ENCODE results near the gene RUNX1. TPM values are rescaled to one million over a fixed set of nuclear protein-coding genes. Genes with fewer than 3 reads are reported as not detected.

The RUNX1 gene
- total RNA-seq, 2 experiments from 2014 or later = 36.5 to 37.2 TPM

DNA sequence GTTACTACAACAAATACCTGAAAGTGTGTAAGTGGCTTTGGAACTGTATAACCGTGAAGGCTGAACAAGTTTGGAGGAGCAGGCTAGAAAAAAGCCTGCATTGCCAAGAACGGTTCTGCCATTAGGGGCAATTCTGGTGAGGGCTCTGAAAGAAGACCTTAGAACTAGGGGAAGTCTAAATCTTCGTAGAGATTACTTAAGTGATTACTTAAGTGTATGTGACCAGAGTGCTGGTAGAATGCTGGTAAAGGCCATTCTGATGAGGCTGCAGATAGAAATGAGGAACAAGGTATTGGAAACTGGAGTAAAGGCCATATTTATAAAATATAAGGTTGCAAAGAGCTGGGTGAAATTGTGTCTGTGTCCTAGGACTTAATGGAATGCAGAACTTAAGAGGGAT lies 222.3 kb downstream of the RUNX1 start:
- POLR2A ChIA-PET = interaction anchor here (0.6 kb wide), 1 partner anchor 860 kb away, joined by 3 read pairs; no protein-coding TSS in a partner anchor
- CTCF ChIA-PET = interaction anchor here (0.6 kb wide), 1 partner anchor 41 kb away, joined by 3 read pairs; no protein-coding TSS in a partner anchor

DNA sequence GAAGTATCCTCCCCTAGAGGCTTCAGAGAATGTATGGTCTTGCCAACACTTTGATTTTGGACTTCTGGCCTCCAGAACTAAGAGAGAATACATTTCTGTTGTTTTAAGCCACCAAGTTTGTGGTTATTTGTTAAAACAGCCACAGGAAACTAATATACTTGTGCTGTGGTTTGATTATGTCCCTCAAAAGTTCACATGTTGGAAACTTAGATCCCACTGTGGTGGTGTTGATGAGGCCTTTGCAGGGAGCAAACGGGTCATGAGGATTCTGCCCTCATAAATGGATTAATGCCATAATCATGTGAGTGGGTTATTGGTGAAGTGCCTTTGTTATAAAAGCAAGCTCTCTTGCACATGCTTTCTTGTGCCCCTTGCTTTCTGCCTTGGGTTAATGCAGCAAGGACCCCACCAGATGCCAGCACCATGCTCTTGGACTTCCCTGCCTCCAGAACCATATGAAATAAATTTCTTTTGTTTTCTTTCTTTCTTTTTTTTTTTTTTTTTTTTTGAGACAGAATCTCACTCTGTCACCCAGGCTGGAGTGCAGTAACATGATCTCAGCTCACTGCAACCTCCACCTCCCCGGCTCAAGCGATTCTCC lies 223.1 kb downstream of the RUNX1 start:
- POLR2A ChIA-PET = interaction anchor here (0.6 kb wide), 1 partner anchor 859 kb away, joined by 3 read pairs; no protein-coding TSS in a partner anchor
- CTCF ChIA-PET = interaction anchor here (0.6 kb wide), 1 partner anchor 41 kb away, joined by 3 read pairs; no protein-coding TSS in a partner anchor

DNA sequence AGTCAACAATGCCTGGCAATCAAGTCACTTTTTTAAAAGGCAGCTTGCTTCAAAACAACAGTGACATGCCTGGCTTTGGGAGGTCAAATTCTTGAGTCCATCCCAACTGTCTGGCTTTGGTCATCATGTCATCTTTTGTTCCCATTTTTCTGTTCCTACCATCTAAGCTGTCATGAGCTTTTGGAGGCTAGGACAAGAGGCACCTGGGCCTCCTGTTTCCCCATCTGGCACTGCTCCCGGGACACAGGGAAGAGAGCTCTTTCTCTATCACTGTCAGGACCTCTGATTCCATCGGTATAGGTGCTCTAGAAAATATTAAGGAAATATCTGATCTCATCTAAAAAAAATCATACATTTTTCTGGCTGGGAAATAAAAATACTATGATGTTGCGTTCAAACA lies 224.0 kb downstream of the RUNX1 start:
- CTCF ChIA-PET = no interaction called here
- POLR2A ChIA-PET = no interaction called here

GRCh38 chr21:34824314-34824713 lies 224.8 kb downstream of the RUNX1 start:
- ChIA-PET POLR2A (no interaction called here), CTCF (no interaction called here)

DNA sequence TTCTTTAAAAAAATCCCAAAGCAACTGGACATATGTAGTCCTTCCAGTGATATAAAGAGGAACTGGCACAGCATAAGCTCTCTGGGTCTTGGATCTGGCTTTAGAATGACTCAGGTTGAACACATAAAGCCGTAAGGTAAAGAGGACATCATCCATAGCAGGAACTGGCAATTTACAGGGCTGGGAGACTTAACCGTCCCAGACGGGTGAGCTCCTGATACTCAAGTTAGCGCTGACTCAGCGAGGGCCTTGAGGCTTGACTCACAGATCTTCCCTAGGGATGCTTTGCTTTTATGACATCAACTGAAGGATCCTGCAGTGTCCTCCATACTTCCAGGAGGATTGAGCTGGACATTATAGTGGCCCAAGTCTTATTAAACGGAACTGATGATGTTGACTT lies 226.2 kb downstream of the RUNX1 start:
- ChIA-PET CTCF (interaction anchor here (1.2 kb wide), 1 partner anchor 40 kb away, joined by 3 read pairs; no protein-coding TSS in a partner anchor), POLR2A (no interaction called here)

GRCh38 chr21:34822168-34822567 lies 226.9 kb downstream of the RUNX1 start:
- POLR2A ChIA-PET = no interaction called here

DNA sequence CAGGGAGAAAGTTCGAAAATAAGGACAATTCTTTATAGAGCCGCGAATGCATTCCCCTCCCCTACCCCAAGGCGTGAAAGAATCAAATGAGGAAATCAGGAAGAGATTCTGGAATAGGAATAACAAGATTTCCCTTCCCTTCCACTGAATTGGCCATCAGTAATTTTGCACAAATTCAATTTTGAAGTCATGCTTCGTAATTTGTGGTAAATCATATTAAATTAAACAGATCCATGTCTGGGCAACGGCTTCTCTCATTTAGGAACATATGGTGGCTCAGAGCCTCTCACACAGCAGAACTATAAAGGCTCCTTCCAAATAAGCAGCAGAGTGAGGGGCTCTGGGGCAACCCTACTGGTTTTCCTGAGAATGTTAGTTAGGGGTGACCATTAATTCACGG lies 227.4 kb downstream of the RUNX1 start:
- CTCF ChIA-PET = no interaction called here
- POLR2A ChIA-PET = no interaction called here

More at GRCh38 chr21:34822168-34822567, 226.9 kb downstream of the RUNX1 start:
- CTCF ChIA-PET = no interaction called here

- ChIA-PET POLR2A (no interaction called here), CTCF (interaction anchor here (1.5 kb wide), 1 partner anchor 11 kb away, joined by 3 read pairs; no protein-coding TSS in a partner anchor)
Measured at GRCh38 chr21:34820051-34820450, 229.1 kb downstream of the RUNX1 start.

- ChIA-PET POLR2A (no interaction called here), CTCF (interaction anchor here (1.5 kb wide), 1 partner anchor 10 kb away, joined by 3 read pairs; no protein-coding TSS in a partner anchor)
Measured at GRCh38 chr21:34819357-34819999, 229.6 kb downstream of the RUNX1 start.

DNA sequence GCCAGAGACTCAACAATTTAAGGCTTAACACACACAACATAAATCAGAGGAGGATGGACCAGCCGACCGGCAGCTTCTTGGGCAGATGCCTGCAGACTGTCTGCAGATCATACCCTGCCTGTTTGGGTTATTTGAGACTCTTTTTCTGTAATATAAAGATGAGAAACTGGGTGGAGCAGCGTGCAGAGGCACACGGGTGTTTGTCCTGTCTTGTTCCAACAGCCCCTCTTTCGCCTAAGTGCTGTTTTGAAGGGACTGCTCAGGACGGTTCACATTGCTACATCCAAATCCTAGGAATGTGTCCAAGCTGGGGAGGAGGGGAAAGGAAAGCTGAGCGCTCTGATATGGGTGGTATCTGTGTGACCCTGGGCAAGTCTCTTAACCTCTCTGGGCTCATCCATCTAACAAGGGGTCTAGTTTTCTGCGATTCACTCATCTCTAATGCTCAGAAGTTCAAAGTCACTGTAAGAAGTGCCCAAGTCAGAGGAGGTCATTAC lies 230.4 kb downstream of the RUNX1 start:
- ChIA-PET POLR2A (no interaction called here), CTCF (no interaction called here)

GRCh38 chr21:34817821-34818661 lies 231.1 kb downstream of the RUNX1 start:
- ChIA-PET CTCF (interaction anchor here (0.5 to 1.6 kb wide), 2 partner anchors 25 to 47 kb away, joined by 3 to 5 read pairs; no protein-coding TSS in a partner anchor), POLR2A (no interaction called here)

DNA sequence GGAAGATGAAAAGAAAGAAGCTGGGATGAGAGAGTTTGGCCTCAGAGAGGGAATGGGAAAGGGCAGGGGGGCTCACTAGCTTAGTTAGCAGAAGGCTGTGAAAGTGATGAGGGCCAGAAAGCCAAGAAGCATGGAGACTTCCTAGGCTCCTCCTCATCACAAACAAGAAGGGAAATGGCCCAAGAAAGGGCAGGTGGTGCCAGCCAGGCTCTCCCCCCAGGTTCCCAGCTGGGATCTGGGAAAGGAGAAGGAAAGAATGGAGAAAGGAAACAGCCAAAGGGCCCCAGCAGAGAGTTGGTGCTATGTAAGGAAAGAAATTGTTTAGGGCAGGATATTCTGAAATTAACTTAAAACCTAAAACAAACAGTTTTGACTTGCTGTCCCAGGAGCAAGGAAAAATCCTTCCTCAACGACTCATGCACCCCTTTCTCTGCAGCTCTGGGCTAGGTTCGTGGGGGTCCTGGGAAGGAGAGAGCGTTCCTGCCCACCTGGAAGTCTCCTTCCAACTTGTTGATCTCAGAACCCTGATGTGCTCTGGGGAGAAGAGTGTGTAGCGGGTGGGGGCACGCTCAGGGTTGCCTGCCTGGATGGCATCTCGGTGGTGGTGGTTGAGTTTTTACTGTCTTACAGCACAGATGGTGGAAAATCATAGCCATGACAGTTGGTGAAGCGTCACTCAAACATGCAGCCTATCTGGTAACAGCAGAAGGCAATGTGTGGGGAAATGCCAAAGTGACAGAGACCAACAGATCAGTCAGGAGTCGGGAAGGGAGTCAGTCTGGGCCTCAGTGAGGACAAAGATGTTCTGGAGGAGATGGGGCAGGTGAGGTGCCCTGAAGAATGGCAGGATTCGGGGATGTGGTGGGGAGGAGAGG lies 233.0 kb downstream of the RUNX1 start:
- CTCF ChIA-PET = no interaction called here
- POLR2A ChIA-PET = no interaction called here

DNA sequence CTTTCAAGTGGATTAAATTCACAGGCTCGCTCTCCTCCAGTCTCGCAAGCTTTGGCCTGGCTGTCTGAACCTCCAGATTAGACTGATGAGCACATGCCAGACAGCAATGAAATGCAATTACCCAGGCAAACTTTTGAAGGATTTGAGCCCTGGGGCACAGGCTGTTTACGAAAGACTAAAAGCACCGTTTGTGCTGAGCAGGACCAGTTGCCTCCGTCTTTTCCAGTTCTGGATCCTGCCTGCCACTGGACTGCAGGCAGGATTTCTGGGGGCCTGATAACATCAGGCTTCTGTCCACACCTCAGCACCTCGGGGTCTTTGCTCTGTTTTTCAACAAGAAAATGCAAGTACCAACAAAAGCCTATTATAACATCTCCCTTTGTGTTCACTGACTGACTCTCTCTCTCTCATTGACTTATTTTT lies 234.6 kb downstream of the RUNX1 start:
- ChIA-PET CTCF (interaction anchor here (1.0 kb wide), 1 partner anchor 33 kb away, joined by 3 read pairs; no protein-coding TSS in a partner anchor), POLR2A (interaction anchor here (0.6 kb wide), 1 partner anchor 12 kb away, joined by 3 read pairs; no protein-coding TSS in a partner anchor)

GRCh38 chr21:34813266-34813894 lies 235.7 kb downstream of the RUNX1 start:
- POLR2A ChIA-PET = no interaction called here
- CTCF ChIA-PET = no interaction called here

- ChIA-PET POLR2A (no interaction called here), CTCF (no interaction called here)
Measured at GRCh38 chr21:34812504-34813265, 236.4 kb downstream of the RUNX1 start.

- CTCF ChIA-PET = interaction anchor here (0.6 kb wide), 1 partner anchor 137 kb away, joined by 3 read pairs; no protein-coding TSS in a partner anchor
- POLR2A ChIA-PET = no interaction called here
Measured at GRCh38 chr21:34811368-34811767, 237.7 kb downstream of the RUNX1 start.

GRCh38 chr21:34810786-34811185 lies 238.3 kb downstream of the RUNX1 start:
- ChIA-PET CTCF (interaction anchor here (0.6 kb wide), 1 partner anchor 136 kb away, joined by 3 read pairs; no protein-coding TSS in a partner anchor), POLR2A (no interaction called here)

DNA sequence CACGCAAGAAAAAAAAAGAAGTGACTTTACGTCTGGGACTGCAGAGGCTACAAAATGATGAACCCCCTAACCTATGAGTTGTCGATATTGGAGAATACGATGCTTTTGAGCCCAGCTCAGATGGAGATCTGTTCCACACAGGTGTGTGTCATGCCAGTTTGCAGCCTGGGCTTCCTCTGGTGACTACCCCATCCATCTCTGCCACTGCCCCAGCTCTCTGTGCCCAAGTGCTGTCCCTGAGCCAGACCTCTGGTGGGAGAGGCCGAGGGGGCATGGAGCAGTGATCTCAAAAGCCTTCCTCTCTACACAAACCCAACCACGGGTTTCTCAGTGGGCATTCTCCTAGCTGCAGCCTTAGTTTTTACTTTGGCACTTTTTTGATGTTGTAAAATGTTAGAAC lies 239.3 kb downstream of the RUNX1 start:
- POLR2A ChIA-PET = interaction anchor here (0.5 to 3.0 kb wide), 2 partner anchors 79 to 808 kb away, joined by 5 to 22 read pairs; no protein-coding TSS in a partner anchor
- CTCF ChIA-PET = interaction anchor here (1.1 to 1.2 kb wide), 2 partner anchors 10 to 591 kb away, joined by 3 read pairs; no protein-coding TSS in a partner anchor
